GM21381 (cell line): Measurements from ENCODE around the gene WDCP.
"Not testable (repeated sequence)": the region's sequence is repeated elsewhere in the genome, so short reads cannot be mapped to it uniquely, and the experiment has no call there.

ENCODE experiments used
- ATAC-seq: cut with Tn5 transposase; IDR thresholded peaks from one replicate; pipeline ENCODE4 v1.9.1; 2021; ENCODE audit warnings: mild to moderate bottlenecking, moderate library complexity; ENCODE audit not compliant: unreplicated experiment

The WDCP gene

GRCh38 chr2:24072259-24072658 lies 25.1 kb upstream of the WDCP start:
- ATAC-seq = no peak

- no peak for ATAC-seq
Measured at GRCh38 chr2:24065341-24065740, 18.1 kb upstream of the WDCP start.

DNA sequence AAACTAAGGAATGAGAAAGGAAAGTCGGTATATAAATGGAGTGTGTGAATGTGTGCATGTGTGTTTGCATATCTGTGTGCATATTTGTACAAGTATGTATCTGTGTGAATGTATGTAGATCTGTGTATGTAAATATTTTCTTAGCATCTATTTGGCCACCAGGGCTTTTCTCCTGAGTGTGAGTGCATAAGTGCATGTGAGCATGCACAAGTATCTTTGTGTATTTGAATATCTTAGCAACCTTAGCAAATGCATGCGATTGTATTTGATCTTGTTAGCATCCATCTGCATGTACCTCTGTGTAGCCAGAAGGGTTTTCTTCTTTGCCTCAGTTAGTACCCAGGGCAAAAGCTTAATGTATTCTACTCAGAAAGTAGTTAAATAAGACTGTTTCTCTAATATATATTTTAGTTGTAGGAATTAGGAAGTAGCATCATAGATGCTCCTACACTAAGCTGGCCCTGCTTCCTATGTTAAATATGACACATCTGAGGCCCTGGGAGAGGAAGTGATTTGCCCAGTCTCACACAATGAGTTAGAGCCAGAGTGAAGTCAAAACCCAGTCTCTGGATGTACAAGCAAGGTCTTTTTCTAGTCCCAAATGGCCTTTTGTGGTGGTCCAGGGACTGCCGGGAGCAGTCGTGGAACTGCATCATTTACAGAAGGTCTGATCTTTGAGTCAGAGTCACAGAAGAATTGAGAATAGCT lies 11.5 kb upstream of the WDCP start:
- ATAC-seq = no peak

- ATAC-seq = no peak
Measured at GRCh38 chr2:24055750-24056149, 8.6 kb upstream of the WDCP start.

DNA sequence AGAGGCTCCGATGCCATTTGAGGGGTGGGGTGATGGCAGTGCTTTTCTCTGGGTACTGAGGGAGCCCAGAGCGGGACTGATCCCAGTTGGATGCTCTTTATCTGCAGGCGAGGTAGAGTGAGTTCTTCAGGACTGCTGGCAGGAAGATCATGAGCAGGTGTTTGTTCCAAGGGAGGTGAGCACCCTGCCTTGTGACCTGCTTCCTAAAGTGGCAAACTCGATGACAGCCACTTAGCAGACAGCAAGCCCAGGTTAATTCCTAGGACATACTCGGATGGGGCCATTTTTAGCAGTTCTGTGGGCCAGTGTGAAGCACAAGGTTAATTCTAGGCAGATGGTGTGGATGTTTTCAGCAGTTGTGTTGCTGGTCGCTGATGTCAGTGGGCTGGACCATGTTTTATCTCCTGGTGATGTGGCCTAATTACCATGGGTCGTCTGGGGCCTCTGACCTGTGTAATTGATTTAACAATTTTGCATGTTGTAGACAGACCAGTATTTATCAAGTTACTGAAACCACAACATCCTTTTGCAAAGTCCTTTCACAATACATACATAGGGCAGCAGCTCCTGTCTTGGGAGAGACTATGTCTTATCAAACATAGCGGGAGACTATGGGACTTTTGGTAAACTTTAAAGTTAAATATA lies 7.3 kb upstream of the WDCP start:
- no peak for ATAC-seq

DNA sequence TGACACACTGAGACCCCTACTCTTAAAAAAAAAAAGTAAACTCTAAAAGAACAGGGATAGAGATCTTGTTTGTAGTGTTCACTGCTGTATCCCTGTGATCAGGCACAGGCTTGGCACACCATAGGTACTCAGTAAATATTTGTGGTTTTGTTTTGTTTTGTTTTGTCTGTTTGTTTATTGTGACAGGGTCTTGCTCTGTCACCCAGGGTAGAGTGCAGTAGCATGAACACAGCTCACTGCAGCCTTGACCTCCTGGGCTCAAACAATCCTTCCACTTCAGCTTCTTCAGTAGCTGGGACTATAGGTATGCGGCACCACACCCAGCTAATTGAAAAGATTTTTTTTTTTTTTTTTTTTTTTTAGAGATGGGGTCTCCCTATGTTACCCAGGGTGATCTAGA lies 5.8 kb upstream of the WDCP start:
- no peak for ATAC-seq

DNA sequence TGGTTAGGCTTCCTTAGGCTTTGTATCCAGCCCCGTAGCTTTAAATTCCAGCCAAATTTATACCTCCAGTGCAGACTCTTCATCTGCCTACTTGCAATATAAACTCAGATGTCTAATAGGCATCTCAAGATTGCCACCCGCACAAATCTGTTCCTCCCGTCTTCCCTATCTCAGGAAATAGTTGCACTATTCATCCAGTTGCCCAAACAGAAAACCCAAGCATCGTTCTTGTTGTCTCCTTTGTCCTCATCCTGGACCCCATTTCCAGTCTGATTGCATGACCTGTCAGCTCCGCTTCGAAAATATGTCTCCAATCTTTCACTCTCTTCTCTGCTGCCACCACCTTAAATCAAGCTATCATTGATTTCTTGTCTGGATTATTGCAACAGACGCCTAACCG lies 4.6 kb upstream of the WDCP start:
- no peak for ATAC-seq

DNA sequence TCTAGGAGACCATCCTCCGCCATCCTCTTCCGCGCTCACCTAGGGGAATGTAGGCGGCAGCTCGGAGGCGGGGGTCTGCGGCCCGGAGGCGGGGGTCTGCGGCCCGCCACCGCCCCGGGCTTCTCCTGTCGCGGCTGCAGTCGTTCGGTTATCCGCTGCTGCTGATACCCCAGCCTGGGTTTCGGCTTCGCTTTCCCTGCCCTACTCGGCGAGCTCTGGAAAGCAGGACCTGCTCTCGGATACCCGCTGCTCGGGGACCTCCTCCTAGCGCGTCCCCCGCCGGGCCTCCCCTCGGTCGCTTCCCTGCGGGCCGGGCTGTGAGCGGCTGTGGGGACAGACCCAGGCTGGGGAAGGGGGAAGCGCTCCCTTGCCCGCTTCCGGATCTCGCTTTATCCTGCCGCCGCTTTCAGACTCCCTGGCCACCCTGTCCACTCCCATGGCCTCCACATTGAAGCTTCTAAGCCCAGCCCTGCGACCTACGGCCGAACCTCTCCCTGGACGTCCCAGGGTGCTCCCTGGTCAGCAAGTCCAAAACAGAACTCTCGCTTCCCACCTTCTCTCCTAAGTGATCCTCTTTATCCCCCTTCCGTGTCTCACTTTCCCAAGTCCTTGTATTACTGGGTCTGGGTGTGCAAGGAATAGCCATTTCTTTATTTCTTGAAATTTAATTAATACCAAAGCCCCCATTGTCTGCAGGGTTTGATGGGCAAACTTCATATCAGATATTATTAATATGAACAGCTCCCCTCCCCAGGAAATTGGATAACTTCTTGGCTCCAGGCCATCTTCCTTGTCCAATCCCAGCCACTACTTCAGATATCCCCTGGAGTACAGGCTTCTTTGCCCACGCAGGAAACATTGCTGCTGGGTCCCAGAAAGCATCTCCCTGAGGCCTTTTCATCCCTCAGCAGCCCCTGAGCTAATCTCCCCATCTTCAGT lies 3.1 kb upstream of the WDCP start:
- no peak for ATAC-seq

GRCh38 chr2:24049485-24050021 lies 2.4 kb upstream of the WDCP start, which contains the start of gene FKBP1B:
Gene FKBP1B, plus strand, starts transcription at chr2:24049741. Its CDS starts 109 bp downstream, at chr2:24049850.
- ATAC-seq = no peak

GRCh38 chr2:24048769-24049484 lies 1.7 kb upstream of the WDCP start:
- no peak for ATAC-seq

DNA sequence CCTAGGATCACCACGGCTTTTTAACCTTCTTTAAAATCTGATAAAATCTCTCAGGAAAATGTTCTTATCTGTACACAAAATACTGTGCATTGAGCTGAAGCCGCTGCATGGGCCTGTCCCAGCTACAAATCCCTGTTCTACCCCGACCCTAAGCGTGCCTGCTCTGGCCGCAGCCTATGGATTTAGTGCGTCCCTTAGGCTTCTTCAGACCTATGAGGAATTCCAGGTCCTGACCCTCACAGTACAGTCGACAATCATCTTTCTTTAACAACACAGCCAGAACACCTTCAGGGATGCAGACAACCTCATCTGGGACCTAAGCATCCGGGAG lies 477 bp upstream of the WDCP start:
- ATAC-seq = no peak

- no peak for ATAC-seq
Measured at GRCh38 chr2:24046599-24046929, 627 bp downstream of the WDCP start.

DNA sequence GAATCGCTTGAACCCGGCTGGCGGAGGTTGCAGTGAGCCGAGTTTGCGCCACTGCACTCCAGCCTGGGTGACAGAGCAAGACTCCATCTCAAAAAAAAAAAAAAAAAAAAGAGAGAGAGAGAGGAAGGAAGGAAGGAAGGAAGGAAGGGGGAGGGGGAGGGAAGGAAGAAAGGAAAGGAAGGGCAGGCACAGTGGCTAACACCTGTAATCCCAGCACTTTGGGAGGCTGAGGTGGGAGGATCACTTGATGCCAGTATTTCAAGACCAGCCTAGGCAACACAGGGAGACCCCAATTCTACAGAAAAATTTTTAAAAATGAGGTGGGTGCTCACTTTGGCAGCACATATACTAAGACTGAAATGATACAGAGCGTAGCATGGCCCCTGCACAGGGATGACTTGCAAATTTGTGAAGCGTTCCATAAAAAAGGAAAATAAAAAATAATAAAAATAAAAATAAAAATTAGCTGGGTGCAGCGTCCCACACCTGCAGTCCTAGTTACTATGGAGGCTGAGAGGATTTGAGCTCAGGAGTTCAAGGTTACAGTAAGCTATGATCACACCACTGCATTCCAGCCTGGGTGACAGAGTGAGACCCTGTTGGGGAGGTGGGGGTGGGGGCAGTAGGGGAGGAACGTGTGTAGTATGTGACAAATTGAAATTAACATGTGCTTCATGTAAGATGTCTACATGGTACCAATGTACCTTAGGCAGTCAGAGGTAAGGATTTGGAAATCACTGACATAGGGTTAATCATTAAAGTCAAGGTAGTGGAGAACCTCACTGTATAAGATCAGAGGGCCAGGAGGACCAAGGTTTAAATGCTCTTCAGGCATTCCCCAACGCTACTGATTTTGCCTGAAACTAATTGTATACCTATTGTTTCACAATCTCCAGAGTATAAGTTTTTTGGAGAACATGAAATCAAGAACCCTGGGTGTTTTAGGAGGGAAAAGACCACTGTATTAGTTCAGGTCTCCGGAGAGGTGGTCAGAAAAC lies 1.4 kb downstream of the WDCP start:
- no peak for ATAC-seq

DNA sequence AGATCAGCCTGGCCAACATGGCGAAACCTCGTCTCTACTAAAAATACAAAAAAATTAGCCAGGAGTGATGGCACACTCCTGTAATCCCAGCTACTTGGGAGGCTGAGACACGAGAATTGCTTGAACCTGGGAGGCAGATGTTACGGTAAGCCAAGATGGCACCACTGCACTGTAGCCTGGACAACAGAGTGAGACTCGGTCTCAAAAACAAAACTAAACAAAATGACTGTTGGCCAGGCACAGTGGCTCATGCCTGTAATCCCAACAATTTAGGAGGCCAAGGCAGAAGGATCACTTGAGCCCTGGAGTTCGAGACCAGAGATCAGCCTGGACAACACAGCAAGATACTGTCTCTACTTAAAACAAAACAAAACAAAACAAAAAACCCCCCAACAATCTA lies 4.1 kb downstream of the WDCP start:
- not testable (repeated sequence) for ATAC-seq

DNA sequence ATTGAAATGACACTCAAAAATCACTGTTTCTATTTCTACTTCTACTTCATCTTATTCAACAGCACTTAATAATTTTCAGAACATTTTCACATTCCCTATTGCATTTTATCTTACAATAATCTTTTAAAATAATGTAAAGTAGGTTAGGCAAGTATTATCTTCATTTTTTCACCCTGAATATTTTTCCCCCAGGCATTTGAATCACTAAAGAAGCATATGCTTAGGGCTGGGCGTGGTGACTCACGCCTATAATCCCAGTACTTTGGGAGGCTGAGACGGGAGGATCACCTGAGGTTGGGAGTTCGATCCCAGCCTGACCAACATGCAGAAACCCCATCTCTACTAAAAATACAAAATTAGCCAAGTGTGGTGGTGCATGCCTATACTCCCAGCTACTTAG lies 6.7 kb downstream of the WDCP start:
- no peak for ATAC-seq

GRCh38 chr2:24038786-24039499 lies 8.2 kb downstream of the WDCP start:
- ATAC-seq = no peak

GRCh38 chr2:24026233-24026632 lies 21.0 kb downstream of the WDCP start:
- no peak for ATAC-seq

DNA sequence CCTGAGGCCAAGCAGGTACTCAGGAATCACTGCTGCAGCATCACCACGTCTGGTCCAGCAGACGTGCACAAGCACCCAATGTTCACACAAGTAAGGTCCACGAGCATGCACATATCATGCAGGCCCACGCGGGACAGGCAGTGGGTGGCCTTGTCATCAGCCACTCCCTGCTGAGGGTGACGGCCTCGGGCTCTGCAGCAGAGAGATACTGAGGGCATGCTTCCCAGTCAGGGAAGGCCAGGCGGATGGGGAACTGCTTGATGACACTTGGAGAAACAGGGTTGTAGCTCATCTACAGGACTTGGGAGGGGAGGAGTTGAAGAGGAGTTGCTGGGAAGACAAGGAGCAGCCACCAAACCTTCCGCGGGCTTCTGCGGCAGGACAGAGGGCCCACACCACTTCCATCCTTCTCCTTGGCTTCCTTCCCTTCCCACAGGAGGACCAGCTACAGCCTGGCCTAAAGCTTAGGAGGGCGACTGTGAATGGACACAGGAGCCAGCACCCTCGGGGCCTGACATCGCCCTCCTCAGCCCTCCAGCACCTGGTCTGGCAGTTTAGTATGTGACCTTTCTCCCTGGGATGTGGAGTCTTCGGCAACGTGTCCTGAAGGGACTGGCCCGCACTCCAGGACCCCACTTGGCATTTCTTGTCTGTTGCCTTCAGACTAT lies 22.1 kb downstream of the WDCP start:
- ATAC-seq = no peak

DNA sequence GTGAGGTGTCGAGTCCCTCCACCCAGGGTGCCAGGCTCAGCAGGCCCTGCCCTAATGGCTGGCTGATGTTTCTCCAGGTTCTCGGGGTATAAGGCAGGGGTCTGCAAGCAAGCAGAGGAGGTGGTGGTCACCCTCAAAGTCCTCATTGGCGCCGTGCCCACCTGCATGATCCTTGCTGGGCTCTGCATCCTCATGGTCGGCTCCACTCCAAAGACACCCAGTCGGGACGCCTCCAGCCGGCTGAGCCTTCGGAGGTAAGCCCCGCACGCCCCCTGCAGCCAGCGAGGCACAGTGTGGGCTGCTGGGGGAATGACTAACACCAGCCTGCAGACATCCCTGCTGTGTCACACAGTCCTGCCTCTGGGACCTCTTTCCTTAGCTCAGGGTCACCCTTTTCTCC lies 23.2 kb downstream of the WDCP start:
- ATAC-seq = no peak
